GM23338 (cell line): ENCODE results near the gene PBOV1. TPM values are rescaled to one million over a fixed set of nuclear protein-coding genes. Genes with fewer than 3 reads are reported as not detected.
A peak's percentile ranks its signal among the peaks of the same experiment; 100 is the strongest.

Experiments
- ATAC-seq: fragments of 200-7000 bp; cut with Tn5 transposase; 3 replicates; pipeline ENCODE4 v1.9.1; 2020
- DNase-seq: peaks from one replicate; pipeline ENCODE4 v3.0.0-alpha.2; 2015; ENCODE audit warnings: low spot score
- H2AFZ ChIP-seq: fragments of 200-600 bp; sonication (generic); 2 replicates; pipeline ENCODE4 v1.8.0; 2016; ENCODE audit warnings: antibody characterized with exemption, mild to moderate bottlenecking, moderate library complexity
- H3F3A ChIP-seq: fragments of 200-600 bp; sonication (generic); replicated peaks from 2 replicates; pipeline ENCODE4 v1.8.0; 2017; ENCODE audit warnings: antibody characterized with exemption, mixed run types, low read depth
- H3K27ac ChIP-seq: fragments of 200-600 bp; sonication (generic); 2 replicates; pipeline ENCODE4 v1.6.1; 2016; ENCODE audit warnings: low read depth
- H3K27me3 ChIP-seq: fragments of 200-600 bp; sonication (generic); 2 replicates; pipeline ENCODE4 v1.8.0; 2016; ENCODE audit warnings: mild to moderate bottlenecking, mixed run types, moderate library complexity; ENCODE audit not compliant: insufficient read depth
- H3K36me3 ChIP-seq: fragments of 200-600 bp; sonication (generic); 2 replicates; pipeline ENCODE4 v1.8.0; 2016; ENCODE audit warnings: mild to moderate bottlenecking; ENCODE audit not compliant: insufficient read depth
- H3K4me1 ChIP-seq: fragments of 200-600 bp; sonication (generic); 2 replicates; pipeline ENCODE4 v1.8.0; 2016; ENCODE audit warnings: mild to moderate bottlenecking, moderate library complexity; ENCODE audit not compliant: insufficient read depth
- H3K4me2 ChIP-seq: fragments of 200-600 bp; sonication (generic); 2 replicates; pipeline ENCODE4 v1.7.1; 2017; ENCODE audit warnings: mixed run types
- H3K4me3 ChIP-seq: fragments of 200-600 bp; sonication (generic); 2 replicates; pipeline ENCODE4 v1.6.1; 2016; ENCODE audit warnings: mixed run types
- H3K79me2 ChIP-seq: fragments of 200-600 bp; sonication (generic); replicated peaks from 2 replicates; pipeline ENCODE4 v1.8.0; 2017; ENCODE audit warnings: mild to moderate bottlenecking; ENCODE audit not compliant: insufficient read depth
- H3K9me2 ChIP-seq: fragments of 200-600 bp; sonication (generic); 2 replicates; pipeline ENCODE4 v1.8.0; 2017; ENCODE audit not compliant: insufficient read depth
- H4K20me1 ChIP-seq: fragments of 200-600 bp; sonication (generic); replicated peaks from 2 replicates; pipeline ENCODE4 v1.8.0; 2017; ENCODE audit warnings: mild to moderate bottlenecking; ENCODE audit not compliant: insufficient read depth
- H3K27ac Mint-ChIP-seq: 2 replicates; pipeline ENCODE4 v1.8.0; 2020; ENCODE audit warnings: inconsistent platforms, mild to moderate bottlenecking, moderate library complexity, mixed read lengths
- H3K27me3 Mint-ChIP-seq: 3 replicates; pipeline ENCODE4 v1.8.0; 2022; ENCODE audit warnings: low read depth, mild to moderate bottlenecking, moderate library complexity, mixed read lengths, inconsistent platforms; ENCODE audit not compliant: insufficient read depth, poor library complexity
- H3K36me3 Mint-ChIP-seq: 3 replicates; pipeline ENCODE4 v1.8.0; 2021; ENCODE audit warnings: low read depth, mild to moderate bottlenecking, inconsistent platforms, moderate library complexity, mixed read lengths
- H3K4me1 Mint-ChIP-seq: 3 replicates; pipeline ENCODE4 v1.8.0; 2020; ENCODE audit warnings: mild to moderate bottlenecking, inconsistent platforms, mixed read lengths
- H3K4me3 Mint-ChIP-seq: 3 replicates; pipeline ENCODE4 v1.8.0; 2021; ENCODE audit warnings: moderate library complexity, mild to moderate bottlenecking, inconsistent platforms, mixed read lengths
- H3K9me3 Mint-ChIP-seq: 3 replicates; pipeline ENCODE4 v1.8.0; 2020; ENCODE audit warnings: moderate library complexity, mild to moderate bottlenecking, inconsistent platforms, mixed read lengths
- CREB1 ChIP-seq: fragments of 250-450 bp; sonication (Bioruptor Pico); IDR thresholded peaks from 2 replicates; pipeline ENCODE4 v1.5.0; 2020; ENCODE audit warnings: low read depth, mild to moderate bottlenecking, moderate library complexity
- JUNB ChIP-seq: IDR thresholded peaks from one replicate; pipeline ENCODE4 v1.6.1; 2016; ENCODE audit warnings: antibody characterized with exemption; ENCODE audit not compliant: unreplicated experiment
- NANOG ChIP-seq: IDR thresholded peaks from 2 replicates; pipeline ENCODE4 v1.6.1; 2016; ENCODE audit warnings: antibody characterized with exemption, borderline replicate concordance
- POLR2AphosphoS5 ChIP-seq: IDR thresholded peaks from 2 replicates; pipeline ENCODE4 v1.6.1; 2016; ENCODE audit warnings: antibody characterized with exemption, low read depth
- polyA plus RNA-seq: library from polyadenylated mRNA; unstranded; fragments of >200 nt; fragmentation: Nextera tagmentation; extraction: Ambion mirVana; gene quantifications from 2 replicates; pipeline ENCODE4 v1.2.1, GENCODE V29; 2016
- total RNA-seq: library from RNA; depleted of rRNA; stranded (reverse); fragments of >200 nt; shearing (Covaris generic); gene quantifications from 2 replicates; pipeline ENCODE4 v1.2.3, GENCODE V29; 2014
- TF ChIP-seq, protein P1 (sequence below), 2 experiments: fragments of 200-600 bp in 1 of 2; sonication (generic) in 1 of 2; conservative IDR thresholded peaks; 2 replicates each; pipeline versions ENCODE4 v1.5.1 to v1.6.1; 2016 to 2017; ENCODE audit warnings: antibody characterized with exemption in 2 of 2, low read depth in 2 of 2, mild to moderate bottlenecking in 2 of 2, moderate library complexity in 1 of 2
- TF ChIP-seq, protein P2 (sequence below): fragments of 250-450 bp; sonication (Bioruptor Pico); IDR thresholded peaks from 2 replicates; pipeline ENCODE4 v1.5.0; 2020; ENCODE audit warnings: mild to moderate bottlenecking, moderate library complexity
- TF ChIP-seq, protein P3 (sequence below): IDR thresholded peaks from 2 replicates; pipeline ENCODE4 v1.6.1; 2016; ENCODE audit warnings: antibody characterized with exemption
- TF ChIP-seq, protein P4 (sequence below): IDR thresholded peaks from one replicate; pipeline ENCODE4 v1.6.1; 2018; ENCODE audit warnings: antibody characterized with exemption; ENCODE audit not compliant: unreplicated experiment

Gene PBOV1
- total and polyA plus RNA-seq, 2 experiments from 2014 or later: not detected

DNA sequence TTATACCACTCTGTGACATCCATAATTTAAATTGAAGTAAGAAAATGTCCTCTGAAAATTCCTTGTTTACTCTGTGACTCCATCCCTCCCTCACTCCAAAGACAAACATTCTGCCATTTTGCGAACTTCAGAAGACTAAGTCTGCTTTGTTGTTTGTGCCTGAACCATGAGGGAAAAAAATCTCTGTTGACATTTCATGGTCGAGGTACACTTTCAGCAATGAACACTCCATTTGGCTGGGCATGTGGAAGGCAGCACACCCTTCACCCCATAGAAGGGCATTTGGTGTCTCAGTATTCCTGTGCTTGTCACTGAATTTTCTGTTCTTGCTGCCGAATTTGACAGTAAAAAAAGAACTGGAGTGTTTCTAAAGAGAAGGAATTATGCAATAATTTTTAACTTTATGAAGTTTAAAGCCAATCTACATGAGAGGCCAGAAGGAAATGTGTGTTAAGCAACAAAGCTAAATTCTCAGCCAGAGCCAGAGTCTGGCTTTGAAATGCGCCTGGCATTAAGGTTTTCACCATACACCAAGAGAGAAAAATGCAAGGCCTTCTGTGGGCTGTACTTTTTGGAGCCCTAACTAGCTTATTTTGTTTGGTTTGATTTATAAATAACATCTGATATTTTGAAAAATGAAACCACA lies 4.7 kb upstream of the PBOV1 start:
- Histone ChIP-seq H3K79me2 (no peaks in the 10 kb centered on the region), H2AFZ (no peak overlapping the region), H3K4me3 (no peak overlapping the region), H4K20me1 (no peaks in the 10 kb centered on the region; the same call in 1 of the 2 replicates), H3K4me1 (no peaks in the 10 kb centered on the region), H3K27me3 (no peaks in the 10 kb centered on the region), H3K27ac (no peak overlapping the region), H3K4me2 (no peak overlapping the region), H3F3A (no peaks in the 10 kb centered on the region), H3K9me2 (no peaks in the 10 kb centered on the region), H3K36me3 (no peaks in the 10 kb centered on the region)
- Mint-ChIP-seq H3K27me3 (no peaks in the 10 kb centered on the region), H3K4me3 (no peak overlapping the region), H3K9me3 (no peaks in the 10 kb centered on the region), H3K4me1 (peaks cover 19% of the 10 kb centered on the region), H3K36me3 (no peaks in the 10 kb centered on the region), H3K27ac (0 out of 2 replicates have a peak overlapping the region, but pooled peaks have one; percentile 10)
- no peak for DNase-seq
- TF ChIP-seq CREB1 (CRISPR knock-in tag): no peak
- TF ChIP-seq, protein P1, sequence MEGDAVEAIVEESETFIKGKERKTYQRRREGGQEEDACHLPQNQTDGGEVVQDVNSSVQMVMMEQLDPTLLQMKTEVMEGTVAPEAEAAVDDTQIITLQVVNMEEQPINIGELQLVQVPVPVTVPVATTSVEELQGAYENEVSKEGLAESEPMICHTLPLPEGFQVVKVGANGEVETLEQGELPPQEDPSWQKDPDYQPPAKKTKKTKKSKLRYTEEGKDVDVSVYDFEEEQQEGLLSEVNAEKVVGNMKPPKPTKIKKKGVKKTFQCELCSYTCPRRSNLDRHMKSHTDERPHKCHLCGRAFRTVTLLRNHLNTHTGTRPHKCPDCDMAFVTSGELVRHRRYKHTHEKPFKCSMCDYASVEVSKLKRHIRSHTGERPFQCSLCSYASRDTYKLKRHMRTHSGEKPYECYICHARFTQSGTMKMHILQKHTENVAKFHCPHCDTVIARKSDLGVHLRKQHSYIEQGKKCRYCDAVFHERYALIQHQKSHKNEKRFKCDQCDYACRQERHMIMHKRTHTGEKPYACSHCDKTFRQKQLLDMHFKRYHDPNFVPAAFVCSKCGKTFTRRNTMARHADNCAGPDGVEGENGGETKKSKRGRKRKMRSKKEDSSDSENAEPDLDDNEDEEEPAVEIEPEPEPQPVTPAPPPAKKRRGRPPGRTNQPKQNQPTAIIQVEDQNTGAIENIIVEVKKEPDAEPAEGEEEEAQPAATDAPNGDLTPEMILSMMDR (conservative IDR thresholded peaks at IDR 0.05; ENCODE audit: low read depth in 2 of 2): no peak
- TF ChIP-seq POLR2AphosphoS5: no peak
- TF ChIP-seq, protein P2, sequence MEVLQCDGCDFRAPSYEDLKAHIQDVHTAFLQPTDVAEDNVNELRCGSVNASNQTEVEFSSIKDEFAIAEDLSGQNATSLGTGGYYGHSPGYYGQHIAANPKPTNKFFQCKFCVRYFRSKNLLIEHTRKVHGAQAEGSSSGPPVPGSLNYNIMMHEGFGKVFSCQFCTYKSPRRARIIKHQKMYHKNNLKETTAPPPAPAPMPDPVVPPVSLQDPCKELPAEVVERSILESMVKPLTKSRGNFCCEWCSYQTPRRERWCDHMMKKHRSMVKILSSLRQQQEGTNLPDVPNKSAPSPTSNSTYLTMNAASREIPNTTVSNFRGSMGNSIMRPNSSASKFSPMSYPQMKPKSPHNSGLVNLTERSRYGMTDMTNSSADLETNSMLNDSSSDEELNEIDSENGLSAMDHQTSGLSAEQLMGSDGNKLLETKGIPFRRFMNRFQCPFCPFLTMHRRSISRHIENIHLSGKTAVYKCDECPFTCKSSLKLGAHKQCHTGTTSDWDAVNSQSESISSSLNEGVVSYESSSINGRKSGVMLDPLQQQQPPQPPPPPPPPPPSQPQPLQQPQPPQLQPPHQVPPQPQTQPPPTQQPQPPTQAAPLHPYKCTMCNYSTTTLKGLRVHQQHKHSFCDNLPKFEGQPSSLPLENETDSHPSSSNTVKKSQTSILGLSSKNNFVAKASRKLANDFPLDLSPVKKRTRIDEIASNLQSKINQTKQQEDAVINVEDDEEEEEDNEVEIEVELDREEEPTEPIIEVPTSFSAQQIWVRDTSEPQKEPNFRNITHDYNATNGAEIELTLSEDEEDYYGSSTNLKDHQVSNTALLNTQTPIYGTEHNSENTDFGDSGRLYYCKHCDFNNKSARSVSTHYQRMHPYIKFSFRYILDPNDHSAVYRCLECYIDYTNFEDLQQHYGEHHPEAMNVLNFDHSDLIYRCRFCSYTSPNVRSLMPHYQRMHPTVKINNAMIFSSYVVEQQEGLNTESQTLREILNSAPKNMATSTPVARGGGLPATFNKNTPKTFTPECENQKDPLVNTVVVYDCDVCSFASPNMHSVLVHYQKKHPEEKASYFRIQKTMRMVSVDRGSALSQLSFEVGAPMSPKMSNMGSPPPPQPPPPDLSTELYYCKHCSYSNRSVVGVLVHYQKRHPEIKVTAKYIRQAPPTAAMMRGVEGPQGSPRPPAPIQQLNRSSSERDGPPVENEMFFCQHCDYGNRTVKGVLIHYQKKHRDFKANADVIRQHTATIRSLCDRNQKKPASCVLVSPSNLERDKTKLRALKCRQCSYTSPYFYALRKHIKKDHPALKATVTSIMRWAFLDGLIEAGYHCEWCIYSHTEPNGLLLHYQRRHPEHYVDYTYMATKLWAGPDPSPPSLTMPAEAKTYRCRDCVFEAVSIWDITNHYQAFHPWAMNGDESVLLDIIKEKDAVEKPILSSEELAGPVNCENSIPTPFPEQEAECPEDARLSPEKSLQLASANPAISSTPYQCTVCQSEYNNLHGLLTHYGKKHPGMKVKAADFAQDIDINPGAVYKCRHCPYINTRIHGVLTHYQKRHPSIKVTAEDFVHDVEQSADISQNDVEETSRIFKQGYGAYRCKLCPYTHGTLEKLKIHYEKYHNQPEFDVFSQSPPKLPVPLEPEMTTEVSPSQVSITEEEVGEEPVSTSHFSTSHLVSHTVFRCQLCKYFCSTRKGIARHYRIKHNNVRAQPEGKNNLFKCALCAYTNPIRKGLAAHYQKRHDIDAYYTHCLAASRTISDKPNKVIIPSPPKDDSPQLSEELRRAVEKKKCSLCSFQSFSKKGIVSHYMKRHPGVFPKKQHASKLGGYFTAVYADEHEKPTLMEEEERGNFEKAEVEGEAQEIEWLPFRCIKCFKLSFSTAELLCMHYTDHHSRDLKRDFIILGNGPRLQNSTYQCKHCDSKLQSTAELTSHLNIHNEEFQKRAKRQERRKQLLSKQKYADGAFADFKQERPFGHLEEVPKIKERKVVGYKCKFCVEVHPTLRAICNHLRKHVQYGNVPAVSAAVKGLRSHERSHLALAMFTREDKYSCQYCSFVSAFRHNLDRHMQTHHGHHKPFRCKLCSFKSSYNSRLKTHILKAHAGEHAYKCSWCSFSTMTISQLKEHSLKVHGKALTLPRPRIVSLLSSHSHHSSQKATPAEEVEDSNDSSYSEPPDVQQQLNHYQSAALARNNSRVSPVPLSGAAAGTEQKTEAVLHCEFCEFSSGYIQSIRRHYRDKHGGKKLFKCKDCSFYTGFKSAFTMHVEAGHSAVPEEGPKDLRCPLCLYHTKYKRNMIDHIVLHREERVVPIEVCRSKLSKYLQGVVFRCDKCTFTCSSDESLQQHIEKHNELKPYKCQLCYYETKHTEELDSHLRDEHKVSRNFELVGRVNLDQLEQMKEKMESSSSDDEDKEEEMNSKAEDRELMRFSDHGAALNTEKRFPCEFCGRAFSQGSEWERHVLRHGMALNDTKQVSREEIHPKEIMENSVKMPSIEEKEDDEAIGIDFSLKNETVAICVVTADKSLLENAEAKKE (CRISPR knock-in tag): no peak
- TF ChIP-seq, protein P3, sequence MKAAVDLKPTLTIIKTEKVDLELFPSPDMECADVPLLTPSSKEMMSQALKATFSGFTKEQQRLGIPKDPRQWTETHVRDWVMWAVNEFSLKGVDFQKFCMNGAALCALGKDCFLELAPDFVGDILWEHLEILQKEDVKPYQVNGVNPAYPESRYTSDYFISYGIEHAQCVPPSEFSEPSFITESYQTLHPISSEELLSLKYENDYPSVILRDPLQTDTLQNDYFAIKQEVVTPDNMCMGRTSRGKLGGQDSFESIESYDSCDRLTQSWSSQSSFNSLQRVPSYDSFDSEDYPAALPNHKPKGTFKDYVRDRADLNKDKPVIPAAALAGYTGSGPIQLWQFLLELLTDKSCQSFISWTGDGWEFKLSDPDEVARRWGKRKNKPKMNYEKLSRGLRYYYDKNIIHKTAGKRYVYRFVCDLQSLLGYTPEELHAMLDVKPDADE: no peak
- no peak for TF ChIP-seq JUNB
- TF ChIP-seq, protein P4, sequence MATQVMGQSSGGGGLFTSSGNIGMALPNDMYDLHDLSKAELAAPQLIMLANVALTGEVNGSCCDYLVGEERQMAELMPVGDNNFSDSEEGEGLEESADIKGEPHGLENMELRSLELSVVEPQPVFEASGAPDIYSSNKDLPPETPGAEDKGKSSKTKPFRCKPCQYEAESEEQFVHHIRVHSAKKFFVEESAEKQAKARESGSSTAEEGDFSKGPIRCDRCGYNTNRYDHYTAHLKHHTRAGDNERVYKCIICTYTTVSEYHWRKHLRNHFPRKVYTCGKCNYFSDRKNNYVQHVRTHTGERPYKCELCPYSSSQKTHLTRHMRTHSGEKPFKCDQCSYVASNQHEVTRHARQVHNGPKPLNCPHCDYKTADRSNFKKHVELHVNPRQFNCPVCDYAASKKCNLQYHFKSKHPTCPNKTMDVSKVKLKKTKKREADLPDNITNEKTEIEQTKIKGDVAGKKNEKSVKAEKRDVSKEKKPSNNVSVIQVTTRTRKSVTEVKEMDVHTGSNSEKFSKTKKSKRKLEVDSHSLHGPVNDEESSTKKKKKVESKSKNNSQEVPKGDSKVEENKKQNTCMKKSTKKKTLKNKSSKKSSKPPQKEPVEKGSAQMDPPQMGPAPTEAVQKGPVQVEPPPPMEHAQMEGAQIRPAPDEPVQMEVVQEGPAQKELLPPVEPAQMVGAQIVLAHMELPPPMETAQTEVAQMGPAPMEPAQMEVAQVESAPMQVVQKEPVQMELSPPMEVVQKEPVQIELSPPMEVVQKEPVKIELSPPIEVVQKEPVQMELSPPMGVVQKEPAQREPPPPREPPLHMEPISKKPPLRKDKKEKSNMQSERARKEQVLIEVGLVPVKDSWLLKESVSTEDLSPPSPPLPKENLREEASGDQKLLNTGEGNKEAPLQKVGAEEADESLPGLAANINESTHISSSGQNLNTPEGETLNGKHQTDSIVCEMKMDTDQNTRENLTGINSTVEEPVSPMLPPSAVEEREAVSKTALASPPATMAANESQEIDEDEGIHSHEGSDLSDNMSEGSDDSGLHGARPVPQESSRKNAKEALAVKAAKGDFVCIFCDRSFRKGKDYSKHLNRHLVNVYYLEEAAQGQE: no peak
- TF ChIP-seq NANOG: no peak
- ATAC-seq: no peak
